NCI-H748 (cell line): ENCODE data around the gene FLT4.

Experiments used
- DNase-seq: peaks from one replicate; lab custom pipeline; 2025; ENCODE audit not compliant: unreplicated experiment; lab: John Stamatoyannopoulos, UW

Gene FLT4

DNA sequence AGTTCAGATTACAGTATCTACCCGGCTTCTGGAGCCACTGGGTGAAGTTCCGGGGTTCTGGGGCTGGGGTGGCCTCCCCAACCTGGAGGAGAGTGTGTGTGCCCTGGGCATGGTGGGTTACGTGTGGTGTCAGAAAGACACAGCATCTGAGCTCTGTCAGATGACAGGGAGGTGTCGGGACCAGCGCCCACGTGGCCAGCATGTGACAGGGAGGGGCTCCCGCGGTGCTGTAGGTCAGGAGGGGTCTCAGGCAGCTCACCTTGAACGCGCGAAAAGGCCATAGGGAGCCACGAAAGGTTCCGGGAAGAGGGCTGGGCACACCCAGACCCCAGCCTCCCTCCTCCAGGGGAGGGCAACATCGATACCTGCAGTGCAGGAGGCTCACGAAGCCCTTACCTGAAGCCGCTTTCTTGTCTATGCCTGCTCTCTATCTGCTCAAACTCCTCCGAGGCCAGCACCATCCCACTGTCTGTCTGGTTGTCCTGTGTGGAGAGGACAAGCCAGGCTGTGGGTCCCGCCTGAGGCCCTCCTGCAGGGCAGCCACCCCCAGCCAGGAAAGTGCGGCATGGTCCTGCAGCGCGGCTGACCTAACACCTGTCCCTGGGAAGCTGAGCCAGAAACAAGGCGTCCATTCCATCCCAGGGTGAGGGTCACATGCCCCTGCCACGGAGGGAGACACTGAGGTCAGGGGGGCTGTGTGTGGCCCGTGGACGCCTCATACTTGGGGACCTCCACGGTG lies 40.7 kb downstream of the FLT4 start:
- DNase-seq = no peak

DNA sequence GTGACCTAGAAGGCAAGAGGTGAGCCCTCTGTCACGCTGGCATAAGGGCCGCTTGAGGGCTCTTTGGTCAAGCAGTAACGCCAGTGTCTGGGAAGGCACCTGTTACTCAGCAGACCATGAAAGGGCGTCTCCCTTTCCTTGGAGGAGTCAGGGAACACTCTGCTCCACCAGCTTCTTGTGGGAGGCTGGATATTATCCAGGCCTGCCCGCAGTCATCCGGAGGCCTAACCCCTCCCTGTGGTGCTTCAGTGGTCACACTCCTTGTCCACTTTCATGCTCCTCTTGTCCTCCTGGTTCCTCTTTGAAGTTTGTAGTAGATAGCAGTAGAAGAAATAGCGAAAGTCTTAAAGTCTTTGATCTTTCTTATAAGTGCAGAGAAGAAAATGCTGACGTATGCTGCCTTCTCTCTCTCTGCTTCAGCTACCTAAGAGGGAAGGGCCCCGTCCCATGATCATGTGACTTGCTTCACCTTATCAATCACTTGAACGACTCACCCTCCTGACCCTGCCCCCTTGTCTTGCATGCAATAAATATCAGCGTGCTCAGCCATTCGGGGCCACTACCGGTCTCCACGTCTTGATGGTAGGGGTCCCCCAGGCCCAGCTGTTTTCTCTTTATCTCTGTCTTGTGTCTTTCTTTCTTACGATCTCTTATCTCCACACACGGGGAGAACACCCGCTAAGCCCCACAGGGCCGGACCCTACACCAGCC lies 41.4 kb downstream of the FLT4 start:
- no peak for DNase-seq

DNA sequence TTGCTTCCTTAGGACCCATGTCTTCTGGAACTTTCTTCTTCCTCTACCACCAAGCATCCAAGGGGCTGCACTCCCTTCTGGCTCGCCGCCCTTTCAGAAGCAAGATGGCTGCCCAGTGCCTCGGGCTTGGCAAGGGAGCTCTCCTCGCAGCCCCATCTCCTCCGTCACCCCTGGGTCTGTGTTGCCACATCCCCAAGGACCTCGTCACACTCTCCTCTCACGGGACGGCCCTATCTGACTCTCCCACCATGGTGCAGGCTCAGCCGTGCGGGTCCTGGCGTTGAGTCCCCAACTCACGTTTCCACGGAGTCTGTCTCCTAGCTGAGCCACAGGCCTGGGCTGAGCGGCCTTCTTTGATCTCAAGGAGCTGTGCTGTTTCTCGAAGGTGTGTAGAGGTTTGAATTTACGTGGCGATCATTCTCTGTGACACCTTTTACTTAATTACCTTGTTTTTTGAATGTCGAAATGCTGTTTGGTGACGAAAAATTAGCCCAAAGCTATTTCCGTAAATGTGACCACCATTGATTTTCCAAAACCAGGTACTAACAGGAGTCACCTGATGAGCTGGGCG lies 43.1 kb downstream of the FLT4 start:
- no peak for DNase-seq

DNA sequence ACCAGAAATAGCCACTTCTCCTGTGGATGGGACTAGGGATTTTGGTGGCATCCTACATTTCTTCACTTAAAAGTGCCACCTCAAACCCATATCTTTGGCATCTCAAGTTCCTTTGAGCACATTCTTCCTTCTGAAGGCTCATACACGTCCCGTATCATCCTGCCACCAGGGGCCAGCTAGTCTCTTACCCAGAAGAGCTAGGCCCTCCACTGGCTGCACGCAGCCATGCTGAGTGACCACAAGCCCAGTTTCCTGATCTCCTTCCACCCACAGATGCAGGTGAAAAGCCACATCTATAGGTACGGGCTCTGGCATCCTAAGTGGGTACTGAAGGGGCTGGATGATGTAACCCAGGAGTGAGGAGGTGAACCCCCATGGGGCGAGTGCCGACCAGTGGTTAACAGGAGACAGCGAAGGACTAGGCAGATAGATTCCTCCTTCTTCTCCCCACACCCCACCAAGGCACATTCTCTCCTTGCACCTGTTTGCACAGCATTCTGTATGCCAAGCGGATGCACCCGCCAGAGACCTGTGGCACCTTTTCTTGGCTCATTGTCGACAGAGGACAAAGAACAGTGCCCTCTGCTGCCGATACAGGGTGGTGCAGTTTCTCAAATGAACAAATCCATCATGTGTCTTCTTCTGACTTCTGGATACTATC lies 43.7 kb downstream of the FLT4 start:
- peak; percentile 70 for DNase-seq

DNA sequence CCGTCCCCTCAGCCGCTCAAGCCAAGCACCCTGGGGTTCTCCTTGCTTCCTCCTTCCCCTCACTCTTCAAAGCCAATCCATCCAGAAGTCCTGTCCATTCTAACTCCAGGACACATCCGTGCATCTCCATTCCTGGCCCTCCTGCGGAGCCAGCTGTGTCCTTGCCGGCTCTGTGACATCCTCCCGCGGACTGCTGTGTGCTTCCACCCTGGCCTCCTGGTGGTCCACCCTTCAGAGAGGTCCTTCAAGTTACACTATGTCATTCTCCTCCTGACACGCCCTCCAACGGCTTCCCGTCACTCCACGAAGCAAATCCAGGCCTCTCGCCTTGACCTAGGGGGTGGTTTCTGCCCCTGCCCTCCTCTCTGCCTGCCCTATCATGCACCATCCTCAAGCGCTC lies 45.1 kb downstream of the FLT4 start:
- no peak for DNase-seq

DNA sequence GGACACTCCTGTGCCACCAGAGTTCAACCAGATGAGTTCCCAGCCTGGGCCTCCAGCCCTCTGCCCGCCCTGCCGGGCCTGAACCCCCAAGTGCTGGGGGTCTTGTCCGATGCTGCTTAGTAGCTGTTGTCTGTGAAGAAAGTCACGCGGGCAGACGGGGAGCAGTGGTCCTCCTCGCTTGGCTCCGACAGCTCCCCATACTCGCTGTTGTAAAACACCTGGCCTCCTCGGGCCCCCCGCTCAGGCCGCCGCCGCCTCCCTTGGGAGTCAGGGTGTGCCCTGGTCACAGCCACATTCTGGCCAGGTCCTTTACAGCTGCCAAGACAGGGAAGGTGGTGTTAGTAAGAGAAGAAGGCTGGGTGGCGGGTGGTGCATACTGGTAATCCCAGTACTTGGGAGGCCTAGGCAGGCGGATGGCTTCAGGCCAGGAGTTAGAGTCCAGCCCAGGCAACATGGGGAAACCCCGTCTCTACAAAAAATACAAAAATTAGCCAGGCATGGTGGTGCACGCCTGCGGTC lies 46.3 kb downstream of the FLT4 start:
- no peak for DNase-seq

DNA sequence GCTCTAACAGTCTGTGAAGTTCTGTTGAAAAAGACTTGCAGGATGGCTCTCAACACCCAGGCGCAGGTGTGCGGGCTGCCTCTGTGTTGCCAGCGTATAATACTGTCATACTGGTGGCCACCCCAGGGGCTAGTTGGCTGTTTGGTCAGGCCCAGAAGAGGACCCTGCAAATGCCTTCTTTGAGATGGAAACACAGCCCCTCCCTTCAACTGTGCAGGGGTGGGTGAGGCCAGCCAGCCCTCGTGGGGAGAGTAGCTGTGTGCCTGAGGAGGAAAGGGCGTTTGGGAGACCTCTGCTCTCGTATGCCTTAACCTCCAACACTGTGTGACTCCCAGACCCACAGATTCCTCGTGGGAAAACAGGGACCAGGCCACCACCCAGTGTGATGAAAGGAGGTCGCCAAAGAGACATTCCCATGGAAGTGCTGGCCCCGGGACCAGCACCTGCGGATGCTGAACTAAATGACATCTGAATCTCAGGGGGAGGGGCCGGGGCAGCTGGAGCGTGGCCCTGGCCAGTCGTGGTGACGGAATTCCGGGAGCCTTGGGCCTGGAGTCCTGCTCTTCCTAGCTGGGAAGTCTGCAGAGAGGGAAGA lies 46.8 kb downstream of the FLT4 start:
- no peak for DNase-seq

DNA sequence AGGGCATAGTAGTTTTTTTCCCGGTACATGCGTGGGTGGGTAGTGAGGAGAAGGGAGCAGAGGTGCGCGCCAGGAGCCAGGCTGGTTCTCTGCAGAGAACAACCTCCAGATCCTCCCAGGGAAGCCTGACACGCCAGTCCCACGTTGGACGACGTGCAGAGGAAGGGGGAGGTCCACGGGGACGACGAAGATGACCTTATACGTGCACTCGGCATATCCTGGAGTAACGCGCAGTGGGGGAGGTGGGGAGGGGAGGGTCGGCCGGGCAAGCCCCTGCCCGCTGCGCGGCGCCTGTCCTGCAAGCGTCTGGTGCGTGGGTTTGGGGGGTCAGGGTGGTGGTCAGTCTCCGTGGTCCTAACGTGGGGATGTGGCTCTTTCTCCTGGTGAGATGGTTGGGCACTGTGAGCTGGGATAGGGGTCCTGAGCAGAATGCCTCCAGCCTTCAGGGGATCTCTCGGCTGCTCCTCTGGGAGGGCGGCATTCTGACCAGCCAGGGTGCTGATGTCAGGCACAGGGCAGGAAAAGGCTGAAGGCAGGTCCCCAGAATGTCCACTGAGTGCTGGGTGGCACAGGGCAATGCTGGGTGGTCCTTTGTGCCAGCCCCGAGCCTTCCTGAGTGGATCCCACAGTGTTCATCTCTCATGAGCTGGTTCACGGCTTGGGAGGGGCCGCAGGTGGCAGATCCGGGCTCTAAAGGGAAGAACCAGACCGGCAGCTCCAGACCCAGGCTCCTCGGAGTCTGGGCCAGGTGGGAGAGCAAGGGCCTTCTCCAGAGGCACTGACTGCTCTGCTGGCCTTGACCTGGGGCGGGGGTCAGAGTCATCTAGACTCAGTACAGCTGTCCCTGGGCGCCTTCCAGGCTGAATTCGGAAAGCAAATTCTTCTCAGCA lies 47.6 kb downstream of the FLT4 start:
- DNase-seq = no peak

DNA sequence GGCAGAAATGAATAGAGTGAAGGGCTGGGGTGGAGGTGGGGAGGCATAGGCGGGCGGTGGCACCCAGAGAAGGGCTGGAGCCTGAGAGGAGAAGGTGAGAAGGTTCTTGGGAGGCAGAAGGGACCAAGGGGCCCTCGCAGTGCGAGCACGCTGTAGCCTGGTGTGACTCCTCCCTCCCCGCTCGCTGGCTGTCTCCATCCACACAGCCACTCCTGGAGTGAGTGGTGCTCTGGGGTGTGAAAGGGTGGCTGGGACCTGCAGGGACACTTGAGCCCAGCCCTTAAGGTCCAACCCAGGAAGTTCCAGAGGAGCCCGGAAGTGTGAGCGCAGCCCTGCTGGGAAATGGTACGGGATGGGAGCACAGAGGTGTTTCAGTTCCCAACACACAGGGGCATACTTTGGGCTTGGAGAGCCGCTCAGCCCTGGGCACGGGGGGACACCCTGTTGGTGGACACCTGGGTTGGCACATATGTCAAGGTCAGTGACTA lies 48.8 kb downstream of the FLT4 start:
- no peak for DNase-seq

DNA sequence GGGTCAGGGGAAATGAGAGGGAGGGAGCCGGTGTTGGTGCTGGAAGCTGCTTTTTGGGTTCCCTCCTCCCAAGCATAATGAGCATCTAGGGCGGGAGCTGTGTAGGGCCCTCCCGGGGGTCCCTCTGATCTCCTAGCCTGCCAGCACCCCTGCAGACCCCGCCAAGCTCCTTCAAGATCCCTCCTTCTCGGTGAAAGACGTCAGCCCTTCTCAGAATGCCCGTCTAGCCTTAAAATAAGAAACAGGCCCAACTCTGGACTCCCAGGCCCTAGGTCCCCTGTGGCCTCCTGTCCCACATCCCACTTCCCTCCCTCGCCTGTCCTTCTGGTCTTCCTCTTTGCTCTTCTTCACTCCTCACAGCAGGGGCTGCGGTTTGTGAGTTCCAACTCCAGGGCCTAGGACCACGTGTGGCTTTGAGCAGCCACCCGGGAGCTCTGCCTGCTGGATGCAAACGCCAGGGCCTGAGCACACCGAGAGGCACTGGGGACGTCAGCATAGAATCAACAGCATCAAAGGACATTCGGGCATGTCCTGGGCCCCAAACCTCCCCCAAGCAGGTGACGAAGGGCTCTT lies 49.3 kb downstream of the FLT4 start:
- DNase-seq = no peak

DNA sequence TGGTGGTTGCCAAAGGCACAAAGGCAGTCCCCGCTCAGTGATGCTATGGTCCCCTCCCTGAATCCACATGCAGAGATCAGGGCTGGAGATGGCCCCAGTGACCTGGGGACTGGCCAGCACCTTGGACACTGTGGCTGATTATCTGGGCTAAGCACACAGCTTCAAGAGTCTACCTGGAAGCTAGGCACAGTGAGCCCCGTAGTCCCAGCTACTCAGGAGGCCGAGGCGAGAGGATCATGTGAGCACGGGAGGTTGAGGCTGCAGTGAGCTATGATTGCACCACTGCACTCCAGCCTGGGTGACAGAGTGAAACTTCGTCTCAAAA lies 49.8 kb downstream of the FLT4 start:
- DNase-seq = no peak

DNA sequence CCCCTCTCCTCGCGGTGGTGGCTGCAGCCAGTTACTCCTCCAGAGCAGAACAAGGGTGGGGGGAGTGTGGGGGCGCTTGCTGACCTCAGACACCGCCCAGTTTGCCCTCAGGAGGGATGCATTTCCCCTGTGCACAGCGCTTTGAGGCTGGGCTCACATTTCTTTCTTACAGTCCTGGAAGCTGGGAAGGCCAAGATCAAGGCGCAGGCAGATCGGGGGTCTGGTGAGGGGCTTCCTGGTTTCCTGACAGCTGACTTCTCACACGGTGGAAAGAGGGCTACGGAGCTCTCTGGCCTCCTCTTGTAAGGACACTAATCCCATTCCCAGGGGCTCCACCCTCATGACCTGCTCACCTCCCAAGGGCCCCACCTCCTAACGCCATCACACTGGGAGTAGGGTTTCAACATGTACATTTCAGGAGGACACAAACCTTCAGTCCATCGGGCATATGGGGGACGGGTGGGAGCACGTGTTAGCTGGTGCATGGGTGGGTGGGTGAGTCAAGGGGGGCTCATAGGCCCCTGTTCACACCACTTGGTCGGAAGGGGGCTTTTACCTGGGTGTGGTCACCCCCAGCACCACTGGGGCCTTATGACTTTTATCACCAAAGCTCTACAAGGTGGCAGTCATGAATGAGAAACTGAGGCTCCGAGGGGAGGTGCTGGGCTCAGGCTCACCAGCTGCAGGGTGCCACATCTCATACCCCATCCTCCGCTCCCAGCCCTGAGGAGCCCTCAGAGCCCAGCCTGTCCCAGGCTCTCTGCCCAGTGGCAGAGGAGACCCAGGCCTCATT lies 50.4 kb downstream of the FLT4 start:
- DNase-seq = no peak

DNA sequence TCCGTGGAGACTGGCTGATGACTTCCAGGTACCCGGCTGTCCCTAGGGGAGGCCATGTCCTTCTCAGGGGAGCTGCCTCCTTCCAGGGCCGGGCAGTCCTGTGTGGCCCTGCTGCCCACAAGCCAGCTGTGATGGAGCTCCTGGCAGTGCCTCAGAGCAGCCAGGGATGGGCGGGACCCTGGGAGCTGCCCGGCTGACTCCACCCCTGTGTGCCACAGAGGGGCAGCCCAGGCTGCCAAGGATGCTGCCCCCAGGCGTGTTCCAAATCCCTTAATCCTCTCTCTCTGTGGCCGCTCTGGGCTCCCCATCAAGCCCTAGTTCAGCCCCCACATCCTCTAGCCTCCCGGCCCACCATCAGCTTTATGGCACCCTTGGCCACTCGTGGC lies 51.1 kb downstream of the FLT4 start:
- DNase-seq = no peak

DNA sequence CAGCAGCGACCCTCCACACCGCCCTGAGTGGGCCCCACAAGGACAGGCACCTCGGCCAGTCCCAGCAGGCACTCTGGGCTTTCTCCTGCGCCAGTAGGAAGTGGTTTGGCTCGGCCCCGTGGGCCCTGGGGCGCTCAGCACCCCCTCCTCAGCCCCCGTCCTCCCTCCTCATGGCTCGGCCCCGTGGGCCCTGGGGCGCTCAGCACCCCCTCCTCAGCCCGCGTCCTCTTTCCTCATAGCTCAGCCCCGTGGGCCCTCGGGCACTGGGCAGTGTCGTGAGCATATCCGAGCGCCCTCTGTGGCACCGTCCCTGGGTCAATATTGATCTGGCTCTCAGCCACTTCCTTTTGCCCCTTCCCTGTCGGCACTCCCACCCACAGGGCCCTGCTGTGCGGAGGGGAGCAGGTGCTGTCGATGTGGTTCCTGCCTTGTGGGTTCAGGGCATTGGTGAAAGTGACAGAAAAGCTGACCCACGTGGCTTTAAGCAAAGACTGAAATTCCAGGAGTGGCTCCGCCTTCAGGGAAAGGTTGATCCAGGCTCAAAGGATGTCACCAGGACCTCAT lies 52.6 kb downstream of the FLT4 start:
- DNase-seq = peak; percentile 40

DNA sequence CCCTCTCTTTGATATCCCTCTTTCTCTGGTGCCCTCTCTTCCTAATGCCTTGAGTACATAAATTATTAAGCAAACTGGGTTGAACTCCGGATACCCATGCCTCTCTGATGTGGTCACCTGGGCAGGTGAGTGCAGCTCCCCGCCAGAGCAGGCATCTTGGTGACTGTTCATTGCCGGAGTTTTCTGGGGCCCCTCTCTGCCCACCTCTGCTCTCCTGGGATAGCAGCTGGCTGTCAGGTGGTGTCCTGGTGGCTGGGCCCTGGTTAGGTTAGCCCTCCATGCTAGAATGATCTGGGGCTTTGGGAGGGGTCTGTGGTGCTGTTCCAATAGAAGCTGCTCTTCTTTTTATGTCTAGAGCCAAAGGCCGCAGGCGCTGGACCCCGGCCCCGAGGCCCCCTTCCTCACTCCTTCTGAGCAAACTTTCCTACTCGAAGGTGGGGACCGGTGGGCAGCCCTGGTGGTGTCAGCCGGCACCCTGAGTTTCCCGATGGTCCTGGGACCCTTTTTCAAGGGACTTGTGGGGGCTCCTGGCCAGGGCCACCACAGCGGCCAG lies 53.2 kb downstream of the FLT4 start:
- DNase-seq = no peak

DNA sequence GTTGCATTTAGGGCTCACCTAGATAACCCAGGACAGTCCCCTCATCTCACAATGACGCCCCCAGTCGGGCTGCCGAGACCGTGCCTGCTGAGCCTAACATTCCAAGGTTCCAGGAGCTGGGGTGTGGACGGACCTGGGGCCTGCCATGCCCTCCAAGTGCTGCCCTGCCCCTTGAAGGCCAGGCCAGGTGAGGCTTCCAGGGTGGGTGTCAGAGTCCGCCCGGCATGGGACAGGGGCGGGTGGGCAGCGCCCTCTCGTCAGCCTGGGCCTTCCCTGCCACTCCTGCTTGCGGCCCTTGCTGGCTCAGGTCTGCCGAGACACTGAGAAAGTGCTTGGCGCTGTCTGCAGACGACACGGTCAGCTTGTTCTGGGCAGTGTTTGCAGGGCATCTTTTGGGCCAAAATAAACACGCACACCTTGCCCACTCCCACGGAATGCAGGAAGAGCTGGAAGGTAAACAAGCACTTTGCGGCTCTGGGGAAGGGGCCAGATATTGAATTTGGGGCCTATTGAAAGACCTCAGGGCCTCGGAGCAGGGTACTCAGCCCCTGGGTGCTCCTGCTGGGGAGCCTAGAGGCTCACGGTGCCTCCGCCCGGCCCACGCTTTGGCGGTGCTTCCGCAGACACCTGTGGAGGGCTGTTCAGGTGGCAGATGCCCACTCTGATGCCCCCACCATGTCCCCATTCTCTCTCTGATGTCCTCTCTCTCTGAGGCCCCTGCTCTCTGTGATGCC lies 53.9 kb downstream of the FLT4 start:
- no peak for DNase-seq

DNA sequence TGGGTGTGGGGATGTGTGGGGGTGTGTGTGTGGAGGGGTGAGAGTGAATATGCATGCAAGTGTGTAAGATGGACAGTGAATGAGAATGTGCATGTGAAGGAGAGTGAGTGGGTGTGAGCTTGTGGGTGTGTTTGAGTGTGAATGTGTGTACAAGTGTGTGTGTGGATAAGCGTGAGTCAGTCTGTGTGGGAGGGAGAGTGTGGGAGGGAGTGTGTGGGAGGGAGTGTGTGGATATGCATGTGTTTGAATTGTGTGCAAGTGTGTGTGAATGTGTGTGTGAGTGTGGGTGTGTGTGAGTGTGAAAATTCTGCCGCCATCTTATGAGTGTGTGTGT lies 54.4 kb downstream of the FLT4 start:
- DNase-seq = no peak
